ENCODE data around the gene STRN.

Gene STRN

DNA sequence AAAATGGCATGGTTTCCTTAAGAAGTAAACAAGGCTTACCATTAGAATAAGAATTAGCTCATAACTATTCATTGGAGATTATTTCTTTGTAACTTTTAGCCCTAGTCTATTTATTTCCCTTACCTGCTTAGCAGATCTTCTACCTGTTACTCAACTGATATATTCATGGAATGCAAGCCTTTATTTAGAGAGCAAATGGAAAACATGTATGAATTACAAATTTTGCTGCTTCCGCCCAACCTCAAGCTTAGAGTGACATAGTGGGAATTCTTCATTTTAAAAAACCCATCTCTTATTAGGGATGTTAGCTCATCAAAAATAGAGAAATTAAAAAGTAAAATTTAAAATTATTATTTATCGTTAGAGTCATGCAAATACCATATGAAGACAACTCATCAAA is 110.9 kb downstream of the STRN start:
- Histone ChIP-seq H3K27ac (no peak overlapping the region), H2AFZ (ENCODE audit: low read depth) (no peak overlapping the region), H3K79me2 (ENCODE audit: insufficient read depth, low read depth) (no peaks in the 10 kb centered on the region), H3K36me3 (ENCODE audit: insufficient read depth) (no peaks in the 10 kb centered on the region), H3K4me2 (no peak overlapping the region), H3K4me3 (IDR thresholded peaks at IDR 0.05; ENCODE audit: insufficient read depth, low read depth, low read length) (no peak overlapping the region), H3K9ac (no peak overlapping the region), H4K20me1 (ENCODE audit: insufficient read depth) (no peaks in the 10 kb centered on the region), H3K27me3 (ENCODE audit: insufficient read depth, low read depth) (no peaks in the 10 kb centered on the region), H3K4me1 (ENCODE audit: low read depth, poor library complexity, severe bottlenecking) (peaks cover 19% of the 10 kb centered on the region)
- TF ChIP-seq, protein P1, sequence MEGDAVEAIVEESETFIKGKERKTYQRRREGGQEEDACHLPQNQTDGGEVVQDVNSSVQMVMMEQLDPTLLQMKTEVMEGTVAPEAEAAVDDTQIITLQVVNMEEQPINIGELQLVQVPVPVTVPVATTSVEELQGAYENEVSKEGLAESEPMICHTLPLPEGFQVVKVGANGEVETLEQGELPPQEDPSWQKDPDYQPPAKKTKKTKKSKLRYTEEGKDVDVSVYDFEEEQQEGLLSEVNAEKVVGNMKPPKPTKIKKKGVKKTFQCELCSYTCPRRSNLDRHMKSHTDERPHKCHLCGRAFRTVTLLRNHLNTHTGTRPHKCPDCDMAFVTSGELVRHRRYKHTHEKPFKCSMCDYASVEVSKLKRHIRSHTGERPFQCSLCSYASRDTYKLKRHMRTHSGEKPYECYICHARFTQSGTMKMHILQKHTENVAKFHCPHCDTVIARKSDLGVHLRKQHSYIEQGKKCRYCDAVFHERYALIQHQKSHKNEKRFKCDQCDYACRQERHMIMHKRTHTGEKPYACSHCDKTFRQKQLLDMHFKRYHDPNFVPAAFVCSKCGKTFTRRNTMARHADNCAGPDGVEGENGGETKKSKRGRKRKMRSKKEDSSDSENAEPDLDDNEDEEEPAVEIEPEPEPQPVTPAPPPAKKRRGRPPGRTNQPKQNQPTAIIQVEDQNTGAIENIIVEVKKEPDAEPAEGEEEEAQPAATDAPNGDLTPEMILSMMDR (conservative IDR thresholded peaks at IDR 0.05; ENCODE audit: low read depth, low read length) = no peak

GRCh38 chr2:36854241-36854640 is 112.1 kb downstream of the STRN start:
- no peaks in the 10 kb centered on the region for H4K20me1 ChIP-seq (ENCODE audit: insufficient read depth)
- H3K27ac ChIP-seq = no peak overlapping the region
- TF ChIP-seq, protein P1 (conservative IDR thresholded peaks at IDR 0.05; ENCODE audit: low read depth, low read length) = no peak
- peaks cover 12% of the 10 kb centered on the region for H3K4me1 ChIP-seq (ENCODE audit: low read depth, poor library complexity, severe bottlenecking)
- no peak overlapping the region for H3K4me2 ChIP-seq
- H3K27me3 ChIP-seq (ENCODE audit: insufficient read depth, low read depth) = no peaks in the 10 kb centered on the region
- no peak overlapping the region for H3K9ac ChIP-seq
- H2AFZ ChIP-seq (ENCODE audit: low read depth) = no peak overlapping the region
- H3K36me3 ChIP-seq (ENCODE audit: insufficient read depth) = no peaks in the 10 kb centered on the region
- H3K79me2 ChIP-seq (ENCODE audit: insufficient read depth, low read depth) = no peaks in the 10 kb centered on the region
- no peak overlapping the region for H3K4me3 ChIP-seq (IDR thresholded peaks at IDR 0.05; ENCODE audit: insufficient read depth, low read depth, low read length)

DNA sequence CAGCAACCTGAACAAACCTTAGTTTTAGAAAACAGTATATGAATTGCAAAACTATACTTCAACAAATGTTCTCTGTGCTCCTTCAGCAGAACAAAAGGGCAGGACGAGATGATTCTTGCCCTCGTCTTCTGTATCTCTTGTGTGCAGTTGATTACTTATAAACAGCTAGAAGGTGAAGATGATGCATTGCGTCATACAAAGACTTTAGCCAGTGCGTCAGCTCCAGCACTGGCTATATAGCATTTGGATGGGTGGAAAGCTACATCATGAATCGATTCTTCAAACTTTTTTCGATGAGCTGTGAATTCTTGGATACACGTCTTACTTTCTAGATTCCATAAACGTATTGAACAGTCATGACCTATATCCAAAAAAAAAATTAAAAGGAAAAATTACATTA is 117.1 kb downstream of the STRN start:
- TF ChIP-seq, protein P1 (conservative IDR thresholded peaks at IDR 0.05; ENCODE audit: low read depth, low read length) = no peak
- Histone ChIP-seq H3K27me3 (ENCODE audit: insufficient read depth, low read depth) (no peaks in the 10 kb centered on the region), H3K36me3 (ENCODE audit: insufficient read depth) (no peaks in the 10 kb centered on the region), H3K27ac (no peak overlapping the region), H3K4me2 (no peak overlapping the region), H3K4me3 (IDR thresholded peaks at IDR 0.05; ENCODE audit: insufficient read depth, low read depth, low read length) (no peak overlapping the region), H2AFZ (ENCODE audit: low read depth) (no peak overlapping the region), H4K20me1 (ENCODE audit: insufficient read depth) (no peaks in the 10 kb centered on the region), H3K79me2 (ENCODE audit: insufficient read depth, low read depth) (no peaks in the 10 kb centered on the region), H3K9ac (no peak overlapping the region), H3K4me1 (ENCODE audit: low read depth, poor library complexity, severe bottlenecking) (no peaks in the 10 kb centered on the region)

DNA sequence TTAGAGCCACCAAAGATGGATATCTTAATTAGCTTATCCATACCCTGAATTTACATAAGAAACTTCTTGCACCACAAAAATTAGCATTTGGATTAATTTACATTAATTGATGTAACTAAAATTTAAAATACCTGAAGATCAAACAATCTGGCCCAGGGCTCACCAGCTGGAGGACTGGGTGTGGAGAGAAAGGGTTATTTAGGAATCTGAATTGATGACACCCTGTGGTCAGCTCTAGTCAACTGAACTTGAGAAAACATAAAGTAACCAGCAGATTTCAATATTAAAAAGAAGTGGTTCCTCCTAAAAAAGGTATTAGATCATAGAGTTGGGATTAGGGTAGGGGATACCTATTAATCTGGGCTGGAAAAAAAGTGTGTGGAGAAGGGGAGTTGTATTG is 122.5 kb downstream of the STRN start:
- H3K27ac ChIP-seq = no peak overlapping the region
- no peak overlapping the region for H2AFZ ChIP-seq (ENCODE audit: low read depth)
- no peak overlapping the region for H3K4me3 ChIP-seq (IDR thresholded peaks at IDR 0.05; ENCODE audit: insufficient read depth, low read depth, low read length)
- H3K9ac ChIP-seq = no peak overlapping the region
- TF ChIP-seq, protein P1 (conservative IDR thresholded peaks at IDR 0.05; ENCODE audit: low read depth, low read length) = no peak
- H4K20me1 ChIP-seq (ENCODE audit: insufficient read depth) = no peaks in the 10 kb centered on the region
- H3K4me1 ChIP-seq (ENCODE audit: low read depth, poor library complexity, severe bottlenecking) = no peaks in the 10 kb centered on the region
- H3K27me3 ChIP-seq (ENCODE audit: insufficient read depth, low read depth) = no peaks in the 10 kb centered on the region
- no peaks in the 10 kb centered on the region for H3K36me3 ChIP-seq (ENCODE audit: insufficient read depth)
- H3K79me2 ChIP-seq (ENCODE audit: insufficient read depth, low read depth) = no peaks in the 10 kb centered on the region
- H3K4me2 ChIP-seq = no peak overlapping the region

Data from KMS-11 (cell line).